ENCODE results near the gene ARMC9. TPM values are rescaled to one million over a fixed set of nuclear protein-coding genes. Genes with fewer than 3 reads are reported as not detected.

The ARMC9 gene
- total RNA-seq, 1 experiment from 2014 or later = 23.4 TPM

- Histone ChIP-seq H3F3A (ENCODE audit: low read length, unreplicated experiment) (no peaks in the 10 kb centered on the region), H3K9me2 (replicated peaks; ENCODE audit: low read length) (no peaks in the 10 kb centered on the region), H3K36me3 (ENCODE audit: low read depth, low read length) (no peaks in the 10 kb centered on the region), H4K20me1 (ENCODE audit: low read length) (no peaks in the 10 kb centered on the region), H2AFZ (ENCODE audit: low read length) (no peak overlapping the region), H3K9me3 (ENCODE audit: low read length) (no peaks in the 10 kb centered on the region), H3K4me1 (ENCODE audit: insufficient read depth, low read length) (peaks cover 13% of the 10 kb centered on the region), H3K79me2 (ENCODE audit: low read length) (no peaks in the 10 kb centered on the region), H3K27me3 (ENCODE audit: low read length) (no peaks in the 10 kb centered on the region), H3K4me3 (ENCODE audit: low read length) (no peak overlapping the region), H3K4me2 (ENCODE audit: low read length) (no peak overlapping the region), H3K9ac (ENCODE audit: low read length) (no peak overlapping the region), H3K27ac (ENCODE audit: low read length) (no peak overlapping the region)
- no TSS peak for BruUV-seq (replicated peaks)
- DNase-seq (no peak), ATAC-seq (no peak)
- intact Hi-C loops (cut with micrococcal nuclease) = no loop called here
- CTCF ChIA-PET = no interaction called here
- POLR2A ChIA-PET (ENCODE audit: unreplicated experiment) = no interaction called here
- TF ChIP-seq EZH2phosphoT487 (IDR thresholded peaks at IDR 0.05; ENCODE audit: borderline replicate concordance, low read length) (no peak), EZH2 (IDR thresholded peaks at IDR 0.05; ENCODE audit: low read length, unreplicated experiment) (no peak)
- TF ChIP-seq, protein P1, sequence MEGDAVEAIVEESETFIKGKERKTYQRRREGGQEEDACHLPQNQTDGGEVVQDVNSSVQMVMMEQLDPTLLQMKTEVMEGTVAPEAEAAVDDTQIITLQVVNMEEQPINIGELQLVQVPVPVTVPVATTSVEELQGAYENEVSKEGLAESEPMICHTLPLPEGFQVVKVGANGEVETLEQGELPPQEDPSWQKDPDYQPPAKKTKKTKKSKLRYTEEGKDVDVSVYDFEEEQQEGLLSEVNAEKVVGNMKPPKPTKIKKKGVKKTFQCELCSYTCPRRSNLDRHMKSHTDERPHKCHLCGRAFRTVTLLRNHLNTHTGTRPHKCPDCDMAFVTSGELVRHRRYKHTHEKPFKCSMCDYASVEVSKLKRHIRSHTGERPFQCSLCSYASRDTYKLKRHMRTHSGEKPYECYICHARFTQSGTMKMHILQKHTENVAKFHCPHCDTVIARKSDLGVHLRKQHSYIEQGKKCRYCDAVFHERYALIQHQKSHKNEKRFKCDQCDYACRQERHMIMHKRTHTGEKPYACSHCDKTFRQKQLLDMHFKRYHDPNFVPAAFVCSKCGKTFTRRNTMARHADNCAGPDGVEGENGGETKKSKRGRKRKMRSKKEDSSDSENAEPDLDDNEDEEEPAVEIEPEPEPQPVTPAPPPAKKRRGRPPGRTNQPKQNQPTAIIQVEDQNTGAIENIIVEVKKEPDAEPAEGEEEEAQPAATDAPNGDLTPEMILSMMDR (conservative IDR thresholded peaks at IDR 0.05; ENCODE audit: low read depth, low read length) = no peak
Measured at GRCh38 chr2:231184319-231184718, 14.1 kb upstream of the ARMC9 start.

GRCh38 chr2:231185050-231185725 lies 13.2 kb upstream of the ARMC9 start:
- DNase-seq (no peak), ATAC-seq (no peak)
- Histone ChIP-seq H3K79me2 (ENCODE audit: low read length) (no peaks in the 10 kb centered on the region), H3F3A (ENCODE audit: low read length, unreplicated experiment) (no peaks in the 10 kb centered on the region), H3K9me3 (ENCODE audit: low read length) (no peaks in the 10 kb centered on the region), H3K9ac (ENCODE audit: low read length) (no peak overlapping the region), H3K4me3 (ENCODE audit: low read length) (no peak overlapping the region), H2AFZ (ENCODE audit: low read length) (no peak overlapping the region), H3K9me2 (replicated peaks; ENCODE audit: low read length) (no peaks in the 10 kb centered on the region), H3K4me2 (ENCODE audit: low read length) (no peak overlapping the region), H3K27me3 (ENCODE audit: low read length) (no peaks in the 10 kb centered on the region), H3K4me1 (ENCODE audit: insufficient read depth, low read length) (peaks cover 5% of the 10 kb centered on the region), H3K36me3 (ENCODE audit: low read depth, low read length) (no peaks in the 10 kb centered on the region), H4K20me1 (ENCODE audit: low read length) (no peaks in the 10 kb centered on the region), H3K27ac (ENCODE audit: low read length) (no peak overlapping the region)
- intact Hi-C loops (cut with micrococcal nuclease) = no loop called here
- POLR2A ChIA-PET (ENCODE audit: unreplicated experiment) = no interaction called here
- CTCF ChIA-PET = no interaction called here
- BruUV-seq (replicated peaks) = no TSS peak
- TF ChIP-seq EZH2phosphoT487 (IDR thresholded peaks at IDR 0.05; ENCODE audit: borderline replicate concordance, low read length) (no peak), EZH2 (IDR thresholded peaks at IDR 0.05; ENCODE audit: low read length, unreplicated experiment) (no peak)
- TF ChIP-seq, protein P1 (conservative IDR thresholded peaks at IDR 0.05; ENCODE audit: low read depth, low read length) = no peak

DNA sequence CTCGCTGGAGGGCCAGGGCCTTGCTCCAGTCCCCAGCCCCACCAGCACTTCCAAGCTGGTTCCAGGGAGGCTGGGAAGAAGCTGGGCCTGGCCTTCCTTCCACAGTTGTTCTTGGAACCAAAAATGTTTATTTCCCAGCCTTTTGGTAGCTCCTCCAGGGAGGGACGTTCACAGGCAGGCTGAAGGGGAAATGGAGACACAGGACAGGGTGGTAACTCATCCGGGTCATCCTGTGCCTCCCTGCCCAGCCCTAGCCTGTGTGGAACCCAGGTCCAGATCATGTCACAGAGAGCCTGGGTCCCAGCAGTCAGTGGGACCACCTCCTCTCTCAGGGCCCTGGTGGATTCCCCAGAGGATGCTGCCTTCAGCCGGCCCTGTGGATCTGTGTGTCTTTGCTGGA lies 12.5 kb upstream of the ARMC9 start:
- H3K4me1 ChIP-seq (ENCODE audit: insufficient read depth, low read length) = no peaks in the 10 kb centered on the region; the same call in 1 of the 2 replicates
- no peak overlapping the region for H3K4me2 ChIP-seq (ENCODE audit: low read length)
- ChIA-PET POLR2A (ENCODE audit: unreplicated experiment) (no interaction called here), CTCF (no interaction called here)
- H3K9me3 ChIP-seq (ENCODE audit: low read length) = no peaks in the 10 kb centered on the region
- no TSS peak for BruUV-seq (replicated peaks)
- no peaks in the 10 kb centered on the region for H3K27me3 ChIP-seq (ENCODE audit: low read length)
- no peaks in the 10 kb centered on the region for H3K36me3 ChIP-seq (ENCODE audit: low read depth, low read length)
- no peak overlapping the region for H3K4me3 ChIP-seq (ENCODE audit: low read length)
- no peaks in the 10 kb centered on the region for H3F3A ChIP-seq (ENCODE audit: low read length, unreplicated experiment)
- H3K79me2 ChIP-seq (ENCODE audit: low read length) = no peaks in the 10 kb centered on the region
- intact Hi-C loops (cut with micrococcal nuclease) = no loop called here
- no peak overlapping the region for H3K27ac ChIP-seq (ENCODE audit: low read length)
- DNase-seq (no peak), ATAC-seq (no peak)
- no peak overlapping the region for H3K9ac ChIP-seq (ENCODE audit: low read length)
- no peak overlapping the region for H2AFZ ChIP-seq (ENCODE audit: low read length)
- TF ChIP-seq, protein P1 (conservative IDR thresholded peaks at IDR 0.05; ENCODE audit: low read depth, low read length) = no peak
- no peak for TF ChIP-seq EZH2phosphoT487 (IDR thresholded peaks at IDR 0.05; ENCODE audit: borderline replicate concordance, low read length)
- TF ChIP-seq EZH2 (IDR thresholded peaks at IDR 0.05; ENCODE audit: low read length, unreplicated experiment) = no peak
- no peaks in the 10 kb centered on the region for H4K20me1 ChIP-seq (ENCODE audit: low read length)
- no peaks in the 10 kb centered on the region for H3K9me2 ChIP-seq (replicated peaks; ENCODE audit: low read length)

Data from PC-3 (cell line).